HepG2 (cell line): ENCODE data around the gene SDCCAG8. TPM values are rescaled to one million over a fixed set of nuclear protein-coding genes. Genes with fewer than 3 reads are reported as not detected.

Experiments used
- ATAC-seq: fragments of 200-7000 bp; cut with Tn5 transposase; 3 replicates; pipeline ENCODE4 v1.9.1; 2020; ENCODE audit warnings: mild to moderate bottlenecking, moderate library complexity
- BruUV-seq: library from RNA; stranded (reverse); fragments of 400-500 nt; replicated peaks from 2 replicates; lab custom pipeline; 2021; lab: Mats Ljungman, UMichigan
- CTCF ChIA-PET: fragments of 300-600 bp; formaldehyde crosslinking; extraction: SDS; loops from one replicate; lab custom pipeline; 2021; ENCODE audit warnings: low total read pairs, inconsistent platforms, low intra/inter-chr PET ratio; lab: Yijun Ruan, JAX
- POLR2A ChIA-PET: fragments of 350-600 bp; sonication (Branson Sonifier 250); formaldehyde crosslinking; loops from one replicate; lab custom pipeline; 2020; ENCODE audit warnings: antibody characterized with exemption, inconsistent platforms; lab: Yijun Ruan, JAX
- DNase-seq: peaks from one replicate; pipeline ENCODE4 v3.0.0-alpha.2; 2015; ENCODE audit warnings: low spot score
- FAIRE-seq: peaks from 3 replicates; lab custom pipeline; 2011; peaks lifted over from hg19 to GRCh38; lab: Jason Lieb, UNC
- H2AFZ ChIP-seq: one replicate; pipeline ENCODE4 v1.6.1; 2011; ENCODE audit warnings: low read length, inconsistent platforms
- H3K27ac ChIP-seq: fragments of 300-600 bp; 3 replicates; pipeline ENCODE4 v1.8.0; 2011; ENCODE audit warnings: mixed run types, mild to moderate bottlenecking, mixed read lengths, low read length, inconsistent platforms; ENCODE audit not compliant: insufficient read depth; ENCODE audit errors: extremely low read length
- H3K27me3 ChIP-seq, 2 experiments: fragments of 200-600 bp in 1 of 2; 2 replicates in 1 of 2; 3 replicates in 1 of 2; pipeline versions ENCODE4 v1.6.0 to v1.8.0; 2011; ENCODE audit warnings: low read length in 2 of 2, mild to moderate bottlenecking in 2 of 2, moderate library complexity in 2 of 2, inconsistent platforms in 1 of 2; ENCODE audit not compliant: insufficient read depth in 2 of 2, control insufficient read depth in 1 of 2
- H3K36me3 ChIP-seq, 2 experiments: fragments of 200-600 bp in 1 of 2; replicated peaks in 1 of 2; 2 replicates in 1 of 2; 3 replicates in 1 of 2; pipeline versions ENCODE4 v1.5.1 to v1.8.0; 2011; ENCODE audit warnings: low read length in 2 of 2, inconsistent platforms in 1 of 2; ENCODE audit not compliant: insufficient read depth in 2 of 2, control insufficient read depth in 1 of 2
- H3K4me1 ChIP-seq: 2 replicates; pipeline ENCODE4 v1.5.1; 2012; ENCODE audit warnings: low read length, inconsistent platforms; ENCODE audit not compliant: insufficient read depth
- H3K4me2 ChIP-seq: 2 replicates; pipeline ENCODE4 v1.6.0; 2011; ENCODE audit warnings: low read depth, low read length, inconsistent platforms
- H3K4me3 ChIP-seq, 3 experiments: fragments of 200-600 bp in 1 of 3; sonication (generic), shearing (Covaris generic) in 1 of 3; replicated peaks in 1 of 3; 2 replicates each; pipeline ENCODE4 v1.5.1; 2011 to 2016; ENCODE audit warnings: low read length in 3 of 3, inconsistent platforms in 2 of 3, low read depth in 2 of 3, mild to moderate bottlenecking in 2 of 3, control low read depth in 1 of 3, mixed read lengths in 1 of 3; ENCODE audit not compliant: insufficient read depth in 1 of 3
- H3K79me2 ChIP-seq: one replicate; pipeline ENCODE4 v1.6.1; 2011; ENCODE audit warnings: low read length, inconsistent platforms; ENCODE audit not compliant: insufficient read depth
- H3K9ac ChIP-seq: 2 replicates; pipeline ENCODE4 v1.6.0; 2011; ENCODE audit warnings: mild to moderate bottlenecking, low read depth, low read length, inconsistent platforms; ENCODE audit not compliant: insufficient read depth
- H3K9me3 ChIP-seq: 2 replicates; pipeline ENCODE4 v1.5.1; 2012; ENCODE audit warnings: mild to moderate bottlenecking, low read length
- H4K20me1 ChIP-seq: 2 replicates; pipeline ENCODE4 v1.6.0; 2011; ENCODE audit warnings: inconsistent platforms, mild to moderate bottlenecking, low read length, moderate library complexity; ENCODE audit not compliant: insufficient read depth
- JUND ChIP-seq: sonication (generic); formaldehyde crosslinking; IDR thresholded peaks from 2 replicates; pipeline ENCODE4 v1.8.0; 2022; ENCODE audit warnings: mild to moderate bottlenecking, missing genetic modification reagents
- NR2F6 ChIP-seq, 2 experiments: IDR thresholded peaks; 2 replicates each; pipeline ENCODE4 v1.6.1; 2016; ENCODE audit warnings: antibody characterized with exemption in 1 of 2, mild to moderate bottlenecking in 1 of 2
- RXRB ChIP-seq: IDR thresholded peaks from 2 replicates; pipeline ENCODE4 v1.6.1; 2016; ENCODE audit warnings: borderline replicate concordance, missing genetic modification reagents, missing compliant biosample characterization
- ZHX1 ChIP-seq: sonication (generic); formaldehyde crosslinking; IDR thresholded peaks from 2 replicates; pipeline ENCODE4 v1.8.1; 2022; ENCODE audit warnings: low read depth, mild to moderate bottlenecking, missing genetic modification reagents
- ZNF317 ChIP-seq: sonication (generic); formaldehyde crosslinking; IDR thresholded peaks from 2 replicates; pipeline ENCODE4 v1.5.0; 2020; ENCODE audit warnings: mild to moderate bottlenecking, missing genetic modification reagents
- ZNF484 ChIP-seq: sonication (generic); formaldehyde crosslinking; IDR thresholded peaks from 2 replicates; pipeline ENCODE4 v1.5.1; 2020; ENCODE audit warnings: mild to moderate bottlenecking, low read depth, missing genetic modification reagents, borderline replicate concordance
- ZNF616 ChIP-seq: sonication (generic); formaldehyde crosslinking; IDR thresholded peaks from 2 replicates; pipeline ENCODE4 v1.5.0; 2020; ENCODE audit warnings: low read depth, mild to moderate bottlenecking, missing genetic modification reagents
- WGBS: methylation state at CpG from one replicate; pipeline ENCODE4 v1.1.6; 2017; ENCODE audit warnings: low lambda C conversion rate; 5-methylcytosine and 5-hydroxymethylcytosine counted together
- in situ Hi-C: cut with HindIII; loops from 2 replicates; pipeline ENCODE4 v1.10.0; 2017; ENCODE audit warnings: low pct_unique_long_range_greater_than_20kb; ENCODE audit not compliant: extremely low pct_ligation_motif_present
- intact Hi-C: fragments of 100-400 bp; cut with micrococcal nuclease; formaldehyde crosslinking; loops from one replicate; pipeline ENCODE4 v1.10.0; 2022; ENCODE audit not compliant: unreplicated experiment
- polyA plus RNA-seq, 8 experiments: library from polyadenylated mRNA; depleted of rRNA in 3 of 8; stranded (reverse) in 7 of 8; unstranded in 1 of 8; fragments of >200 nt; fragmentation: Illumina TruSeq in 4 of 8; extraction: Trizol in 4 of 8; gene quantifications; 2 replicates each; pipeline versions ENCODE4 v1.2.1 to v1.2.3, GENCODE V29; 2011 to 2016; ENCODE audit warnings: low read depth in 4 of 8, missing spikeins in 1 of 8, mixed read lengths in 1 of 8; ENCODE audit not compliant: insufficient read depth in 1 of 8
- total RNA-seq, 5 experiments: library from RNA; depleted of rRNA; stranded (reverse); fragments of >200 nt; fragmentation: Illumina TruSeq; extraction: Trizol; gene quantifications; 2 replicates each; pipeline ENCODE4 v1.2.3, GENCODE V29; 2016; ENCODE audit warnings: low read depth in 1 of 5

The SDCCAG8 gene
- total and polyA plus RNA-seq, 2 of the 13 experiments (the other 11 are each of a cell fraction or from before 2014, with no cell fraction given), result 9.5 to 13.4 TPM

DNA sequence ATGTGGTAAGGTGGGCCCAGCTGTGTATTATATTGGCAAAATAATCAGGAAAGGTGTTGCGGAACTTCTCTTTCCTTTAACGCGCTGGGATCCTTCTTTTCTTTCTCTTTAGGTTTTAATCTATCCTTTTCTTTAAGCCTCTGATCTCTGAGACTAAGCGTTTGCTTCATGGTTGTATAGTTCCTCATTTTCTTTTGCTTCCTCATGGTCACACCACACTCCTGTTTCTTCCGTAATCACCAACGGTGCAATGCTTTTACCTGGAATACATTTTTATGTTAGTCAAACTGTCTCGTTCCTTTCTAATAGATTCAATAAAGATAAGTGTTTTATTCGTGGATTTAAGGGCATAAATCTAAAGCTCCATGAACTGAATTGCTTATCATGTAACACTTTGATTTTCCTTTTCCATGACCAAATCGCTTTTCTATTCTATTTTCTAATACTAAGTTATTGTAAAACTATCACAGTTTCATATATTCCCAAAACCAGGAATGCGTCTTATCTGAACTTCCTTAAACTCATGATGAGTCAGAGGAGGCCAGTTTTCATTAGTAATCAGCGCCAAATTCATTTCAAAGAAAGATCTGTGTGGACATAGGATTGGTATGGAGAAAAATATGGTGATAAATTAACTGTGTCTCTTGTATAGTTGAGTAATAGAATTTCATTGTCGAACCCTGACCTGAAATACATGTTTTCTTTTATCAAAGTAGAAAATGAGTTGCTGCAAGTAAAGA is 12.2 kb downstream of the SDCCAG8 start:
- no TSS peak for BruUV-seq

More for the DNA sequence above, 12.2 kb downstream of the SDCCAG8 start:
- Histone ChIP-seq H3K27me3 (no peaks in the 10 kb centered on the region), H3K36me3 (no peaks in the 10 kb centered on the region), H3K79me2 (no peaks in the 10 kb centered on the region), H2AFZ (no peak overlapping the region), H3K4me2 (no peak overlapping the region), H3K4me1 (no peaks in the 10 kb centered on the region; the same call in 1 of the 2 replicates), H3K4me3 (no peak overlapping the region), H3K9ac (no peak overlapping the region), H3K27ac (no peak overlapping the region), H3K9me3 (no peaks in the 10 kb centered on the region), H4K20me1 (no peaks in the 10 kb centered on the region)
- ChIA-PET POLR2A (no interaction called here), CTCF (no interaction called here)
- FAIRE-seq (no peak), DNase-seq (no peak), ATAC-seq (no peak)
- no peak for TF ChIP-seq ZNF616 (CRISPR knock-in tag)
- no peak for TF ChIP-seq JUND (CRISPR knock-in tag)
- TF ChIP-seq ZNF484 (CRISPR knock-in tag), result no peak
- no peak for TF ChIP-seq ZNF317 (CRISPR knock-in tag)
- no peak for TF ChIP-seq RXRB (CRISPR knock-in tag)
- no peak for TF ChIP-seq NR2F6 (IDR thresholded peaks at IDR 0.05)
- TF ChIP-seq NR2F6 (CRISPR knock-in tag; IDR thresholded peaks at IDR 0.05), result no peak
- no peak for TF ChIP-seq ZHX1 (CRISPR knock-in tag)
- in situ Hi-C loops, result no loop called here
- WGBS, result 93% methylated on average over 12 of the region's 12 CpGs
- intact Hi-C loops, result no loop called here
